Measurements from ENCODE around the gene HYPK.
"Not testable (repeated sequence)": the region's sequence is repeated elsewhere in the genome, so short reads cannot be mapped to it uniquely, and the experiment has no call there.

Gene HYPK

GRCh38 chr15:43808960-43809678 lies 8.7 kb downstream of the HYPK start:
- H3K4me3 ChIP-seq (ENCODE audit: low read depth, low read length) = no peak overlapping the region
- no peak for TF ChIP-seq CTCF (conservative IDR thresholded peaks at IDR 0.05; ENCODE audit: low read depth, low read length)
- DNase-seq (ENCODE audit: low read depth) = no peak

- not testable (repeated sequence) for H3K4me3 ChIP-seq (ENCODE audit: low read depth, low read length)
These were observed 14.7 kb downstream of the HYPK start for GRCh38 chr15:43815064-43815463.

GRCh38 chr15:43821505-43821904 lies 21.1 kb downstream of the HYPK start:
- DNase-seq (ENCODE audit: low read depth) = no peak
- TF ChIP-seq CTCF (conservative IDR thresholded peaks at IDR 0.05; ENCODE audit: low read depth, low read length) = no peak
- no peak overlapping the region for H3K4me3 ChIP-seq (ENCODE audit: low read depth, low read length)

More at GRCh38 chr15:43815064-43815463, 14.7 kb downstream of the HYPK start:
- DNase-seq (ENCODE audit: low read depth) = not testable (repeated sequence)

- peak; percentile 98 for DNase-seq (ENCODE audit: low read depth)
- H3K4me3 ChIP-seq (ENCODE audit: low read depth, low read length) = peak within 1 kb of the TSS; percentile 85
- no peak for TF ChIP-seq CTCF (conservative IDR thresholded peaks at IDR 0.05; ENCODE audit: low read depth, low read length)
These were observed 24.2 kb downstream of the HYPK start, which contains the start of gene MFAP1 for GRCh38 chr15:43824302-43825246. Gene MFAP1 (minus strand): TSS chr15:43824690. CDS start chr15:43824569, 121 bp downstream.

- not testable (repeated sequence) for DNase-seq (ENCODE audit: low read depth); H3K4me3 ChIP-seq (ENCODE audit: low read depth, low read length)
These were observed 24.9 kb downstream of the HYPK start for GRCh38 chr15:43825305-43825704.

GRCh38 chr15:43826029-43826507 lies 25.7 kb downstream of the HYPK start:
- H3K4me3 ChIP-seq (ENCODE audit: low read depth, low read length) = no peak overlapping the region
- TF ChIP-seq CTCF (conservative IDR thresholded peaks at IDR 0.05; ENCODE audit: low read depth, low read length) = no peak
- no peak for DNase-seq (ENCODE audit: low read depth)

- peak; percentile 84 for DNase-seq (ENCODE audit: low read depth)
- no peak for TF ChIP-seq CTCF (conservative IDR thresholded peaks at IDR 0.05; ENCODE audit: low read depth, low read length)
- H3K4me3 ChIP-seq (ENCODE audit: low read depth, low read length) = peak within 1 kb of the TSS; percentile 78
These were observed 26.3 kb downstream of the HYPK start, which contains the start of gene WDR76 for GRCh38 chr15:43826508-43827341. Gene WDR76 (plus strand): TSS chr15:43827002. CDS start chr15:43827033, 31 bp downstream.

Data from choroid plexus epithelial cell (primary cell).